ENCODE results near the gene APBB2. TPM values are rescaled to one million over a fixed set of nuclear protein-coding genes. Genes with fewer than 3 reads are reported as not detected.

APBB2 gene
- total RNA-seq, 1 experiment from 2014 or later, result 32.9 TPM

DNA sequence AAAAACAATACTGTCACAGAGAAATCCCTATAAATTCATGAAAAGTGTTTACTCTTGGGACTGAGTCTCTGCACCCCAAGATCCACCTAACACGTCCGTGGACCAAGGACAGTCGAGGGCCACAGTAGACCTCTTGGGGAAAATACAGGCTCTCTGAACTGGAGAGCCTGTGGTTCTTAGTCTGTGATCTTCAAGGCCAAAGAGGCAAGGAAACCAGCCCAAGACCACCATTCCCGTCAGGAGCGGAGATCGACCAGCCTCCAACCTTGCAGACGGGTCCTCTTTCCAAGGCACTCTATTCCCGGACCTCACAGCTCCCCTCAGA is 1.6 kb upstream of the APBB2 start:
- DNase-seq (ENCODE audit: low read depth), result no peak

DNA sequence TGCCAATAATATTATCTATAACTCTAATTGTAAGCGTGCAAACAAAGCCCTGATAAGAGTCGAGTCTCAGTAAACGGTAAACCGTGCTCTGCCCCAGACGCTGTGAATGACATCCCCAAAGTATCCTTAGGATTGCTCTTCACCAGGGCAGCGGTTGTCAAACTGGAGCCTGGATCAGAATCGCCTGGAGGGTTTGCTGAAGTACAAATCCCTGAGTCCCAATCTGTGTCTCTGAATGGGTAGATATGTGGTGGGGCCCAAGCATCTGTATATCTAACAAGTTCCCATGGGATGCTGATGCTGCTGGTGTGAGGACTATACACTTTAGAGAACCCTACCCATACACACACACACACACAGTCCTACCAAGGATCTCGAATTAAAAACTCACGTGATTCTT is 813 bp upstream of the APBB2 start:
- DNase-seq (ENCODE audit: low read depth), result no peak

DNA sequence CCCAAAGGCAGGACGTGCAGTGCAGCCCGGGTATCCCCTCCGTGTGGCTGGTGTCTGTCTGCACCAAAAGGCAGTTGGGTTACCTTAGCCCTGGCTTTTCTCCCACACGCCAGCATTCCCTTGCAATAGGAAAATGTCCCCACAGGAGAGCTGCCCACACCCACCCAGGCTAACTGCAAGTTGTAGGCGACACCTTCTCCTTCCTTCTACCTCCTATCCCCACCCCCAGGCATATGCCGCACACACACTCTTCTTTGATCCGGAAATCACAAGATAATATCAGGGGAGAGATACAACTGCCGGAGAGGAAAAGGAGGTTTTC is 444 bp upstream of the APBB2 start:
- no peak for DNase-seq (ENCODE audit: low read depth)

DNA sequence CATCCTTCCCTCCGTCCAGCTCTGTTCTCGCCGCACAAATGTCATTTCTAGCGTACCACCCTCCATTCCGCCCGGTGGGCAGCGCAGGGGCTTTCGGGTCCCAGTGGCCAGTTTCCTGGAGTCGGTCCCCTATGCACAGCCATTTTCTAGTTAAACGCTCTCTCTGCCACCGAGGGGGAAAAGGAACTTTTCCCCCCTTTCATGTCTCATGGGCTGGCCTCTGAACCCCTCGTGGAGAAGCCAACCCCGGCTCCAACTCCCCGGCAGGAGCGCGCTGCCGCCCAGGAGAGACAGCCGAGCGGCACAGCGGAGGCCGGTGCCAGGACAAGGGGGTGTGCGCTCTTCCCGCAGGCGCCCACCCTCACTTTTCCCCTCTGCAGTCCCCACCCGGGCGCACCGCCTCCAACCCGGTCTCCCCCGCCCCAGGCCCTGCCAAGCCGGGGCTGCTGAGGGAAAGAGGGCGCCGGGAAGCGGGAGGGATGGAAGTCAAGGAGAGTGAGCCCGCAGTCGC is 662 bp downstream of the APBB2 start:
- DNase-seq (ENCODE audit: low read depth), result peak; percentile 36

DNA sequence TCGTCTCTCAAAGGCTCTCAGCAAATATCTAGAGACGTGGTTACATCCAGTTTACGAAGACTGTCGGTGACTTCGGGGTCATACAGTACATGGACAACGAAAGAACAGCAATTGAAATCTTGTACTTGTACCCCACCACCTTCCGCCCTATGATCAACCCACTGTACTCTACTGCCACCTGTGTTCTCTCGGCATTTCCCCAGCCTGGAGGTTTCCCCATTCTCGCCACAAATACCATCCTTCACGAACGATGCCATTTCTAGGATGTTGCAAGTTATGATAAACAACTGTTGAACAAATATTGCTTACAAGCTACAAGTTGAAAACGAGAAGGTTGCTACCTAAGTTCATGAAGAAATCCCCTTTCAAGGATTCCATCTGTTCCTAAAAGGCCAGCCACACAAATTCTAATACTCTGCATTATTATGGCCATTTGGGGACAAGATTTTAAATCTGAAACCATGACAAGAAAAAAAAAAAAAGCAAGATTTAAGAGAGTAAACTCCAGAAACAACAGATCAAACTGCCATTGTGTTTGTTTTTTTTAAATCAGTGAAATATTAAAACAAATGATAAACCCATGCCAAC is 1.6 kb downstream of the APBB2 start:
- peak; percentile 77 for DNase-seq (ENCODE audit: low read depth)

DNA sequence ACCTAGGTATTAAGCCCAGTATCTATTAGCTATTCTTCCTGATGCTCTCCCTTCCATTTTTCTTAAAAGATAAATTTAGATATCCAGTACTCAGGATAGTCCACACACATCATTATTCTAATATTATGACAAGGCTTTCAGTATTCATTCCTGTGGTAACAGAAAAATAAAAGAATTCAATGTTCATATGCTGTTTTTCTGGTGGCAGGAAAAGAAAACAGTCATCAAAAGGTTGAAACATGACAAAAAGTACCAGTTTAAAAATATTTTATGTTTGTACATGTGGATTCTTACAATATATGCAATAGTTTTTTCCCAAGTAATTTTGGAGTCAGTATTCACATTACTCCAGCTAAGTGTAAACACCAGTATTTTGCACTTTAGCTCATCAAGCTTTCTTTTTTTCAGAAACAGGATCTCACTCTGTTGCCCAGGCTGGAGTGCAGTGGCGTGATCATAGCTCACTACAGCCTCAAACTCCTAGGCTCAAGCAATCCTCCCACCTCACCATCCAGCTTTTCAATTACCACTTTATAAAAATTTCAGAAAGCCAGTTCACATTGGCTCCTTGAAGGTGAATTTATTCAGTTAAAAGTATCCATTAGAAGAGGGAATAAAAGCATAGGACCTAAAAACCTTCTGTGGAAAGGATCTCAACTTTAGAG is 2.3 kb downstream of the APBB2 start:
- DNase-seq (ENCODE audit: low read depth), result no peak

DNA sequence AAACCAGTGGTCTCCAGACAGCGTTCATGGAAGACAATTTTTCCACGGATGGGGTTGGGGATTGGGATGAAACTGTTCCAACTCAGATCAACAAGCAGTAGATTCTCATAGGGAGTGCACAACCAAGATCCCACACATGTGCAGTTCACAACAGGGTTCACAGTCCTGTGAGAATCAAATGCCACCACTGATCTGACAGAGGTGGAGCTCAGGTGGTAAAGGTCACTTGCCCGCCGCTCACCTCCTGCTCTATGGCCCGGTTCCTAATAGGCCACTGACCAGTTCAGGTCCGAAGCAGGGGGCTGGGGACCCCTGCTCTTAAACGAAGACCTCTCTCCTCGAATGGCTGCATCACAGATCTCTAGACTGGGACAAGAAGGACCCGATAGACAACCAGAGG is 4.4 kb downstream of the APBB2 start:
- DNase-seq (ENCODE audit: low read depth), result no peak

DNA sequence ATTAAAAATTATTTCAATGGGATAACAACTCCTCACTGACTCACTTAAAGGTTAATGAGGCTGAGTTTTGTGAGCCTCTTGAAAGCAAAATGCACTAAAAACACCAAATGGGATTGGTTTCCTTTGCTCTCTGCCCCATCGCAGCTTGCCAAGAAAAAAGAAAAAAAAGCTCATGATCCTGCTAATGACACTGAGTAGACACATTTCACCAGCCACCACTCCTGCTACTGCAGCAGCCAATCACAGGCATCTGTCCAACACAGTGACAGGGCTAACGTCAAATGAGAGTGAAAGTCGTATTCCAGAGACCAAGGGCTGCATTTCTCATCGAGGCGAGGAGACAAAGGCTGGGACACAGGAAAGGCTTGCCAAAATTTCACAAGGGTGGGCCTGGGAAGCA is 5.2 kb downstream of the APBB2 start:
- no peak for DNase-seq (ENCODE audit: low read depth)

DNA sequence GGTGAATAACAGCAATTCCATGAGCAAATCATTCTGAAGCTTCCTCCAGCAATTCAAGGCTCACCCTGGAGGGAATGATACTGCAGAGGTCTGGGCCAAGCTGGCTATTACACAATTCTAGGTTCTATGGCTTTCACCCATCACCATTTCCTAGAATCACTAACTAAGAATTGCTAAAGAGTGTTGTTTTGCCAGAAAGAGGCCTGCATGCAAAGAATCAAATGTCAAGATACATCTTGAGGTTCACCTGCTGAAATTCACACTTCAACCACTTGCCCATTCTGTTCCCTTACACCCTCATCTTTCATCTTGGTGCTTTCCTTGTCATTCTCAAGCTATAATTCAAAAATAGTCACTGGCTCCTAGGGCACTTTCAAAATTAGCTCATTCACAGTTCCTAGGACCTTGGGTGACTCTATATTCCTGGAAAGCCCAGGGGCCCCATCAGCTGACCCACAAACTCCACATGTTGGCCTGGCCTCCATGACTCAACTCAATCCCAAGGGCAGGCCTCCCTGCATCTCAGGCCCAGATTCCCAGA is 7.0 kb downstream of the APBB2 start:
- DNase-seq (ENCODE audit: low read depth), result no peak

DNA sequence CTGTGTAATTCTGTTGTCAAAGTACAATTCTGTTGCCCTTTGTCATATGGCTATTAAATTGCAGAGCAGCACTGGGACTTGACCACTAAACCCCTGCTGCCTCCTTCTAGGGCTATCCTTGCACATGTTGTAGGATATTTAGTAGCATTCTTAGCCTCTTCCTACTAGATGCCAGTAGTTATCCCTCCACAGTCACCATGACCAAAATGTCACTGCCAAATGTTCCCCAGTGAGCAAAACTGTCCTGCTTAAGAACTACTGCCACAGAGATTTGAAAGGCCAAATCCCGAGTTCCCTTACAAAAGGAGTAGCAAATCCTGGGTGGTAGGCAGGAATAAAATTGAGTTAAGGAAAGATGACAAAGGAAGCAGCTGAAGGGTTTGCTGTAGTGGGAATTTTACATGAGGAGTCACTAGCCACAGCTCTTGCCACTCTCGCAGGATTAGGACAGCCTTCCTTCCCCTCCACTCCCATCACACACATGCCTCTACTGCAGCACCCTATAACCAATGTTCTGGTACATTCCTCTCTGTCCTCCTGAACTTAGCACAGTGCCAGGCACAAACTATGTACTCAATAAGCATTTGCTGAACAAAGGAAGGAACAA is 8.4 kb downstream of the APBB2 start:
- no peak for DNase-seq (ENCODE audit: low read depth)

DNA sequence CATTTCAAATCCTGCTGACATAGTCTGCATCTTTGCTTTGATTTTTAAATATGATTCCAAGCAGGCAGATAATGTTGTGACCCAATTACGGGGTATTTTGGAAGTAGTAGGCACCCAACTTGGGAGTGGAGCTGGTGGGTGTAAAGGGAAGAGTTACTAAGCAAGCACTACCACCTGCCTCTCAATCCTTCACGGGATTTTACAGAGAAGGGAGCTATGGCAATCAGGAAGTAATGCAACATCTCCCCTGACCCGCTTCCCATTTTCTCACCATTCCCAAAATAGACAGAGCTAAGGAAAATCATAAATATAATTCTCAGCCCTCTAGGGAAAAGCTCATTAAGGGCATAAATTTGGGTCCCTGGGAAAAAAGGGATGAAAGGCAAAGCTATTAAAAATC is 9.2 kb downstream of the APBB2 start:
- no peak for DNase-seq (ENCODE audit: low read depth)

DNA sequence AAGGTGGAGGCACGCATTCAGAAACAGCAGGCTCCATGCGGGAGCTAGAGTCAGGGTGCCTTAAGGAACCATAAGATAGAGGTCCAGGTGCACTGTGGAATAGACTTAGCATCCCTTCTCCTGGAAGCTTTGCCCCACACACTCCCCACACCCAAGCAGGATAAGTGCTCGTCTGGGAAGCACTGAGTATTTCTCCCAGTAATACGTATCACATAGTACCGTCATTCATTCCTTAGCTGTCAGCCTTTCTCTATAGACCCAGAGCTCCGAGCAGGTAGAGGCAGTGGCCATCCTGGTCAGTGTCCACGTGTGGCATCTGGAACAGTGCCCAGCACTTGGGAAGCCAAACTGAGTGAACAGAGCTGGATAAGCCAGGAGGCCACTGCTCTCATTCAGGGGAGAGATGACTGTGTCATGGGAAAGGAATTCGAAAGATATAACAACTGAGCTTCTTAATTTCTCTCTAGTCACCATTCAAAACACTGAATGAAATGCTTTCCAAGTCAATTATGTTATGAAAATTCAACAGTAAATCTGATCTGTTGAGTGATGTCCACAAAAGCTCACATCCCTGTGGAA is 9.9 kb downstream of the APBB2 start:
- peak; percentile 85 for DNase-seq (ENCODE audit: low read depth)

DNA sequence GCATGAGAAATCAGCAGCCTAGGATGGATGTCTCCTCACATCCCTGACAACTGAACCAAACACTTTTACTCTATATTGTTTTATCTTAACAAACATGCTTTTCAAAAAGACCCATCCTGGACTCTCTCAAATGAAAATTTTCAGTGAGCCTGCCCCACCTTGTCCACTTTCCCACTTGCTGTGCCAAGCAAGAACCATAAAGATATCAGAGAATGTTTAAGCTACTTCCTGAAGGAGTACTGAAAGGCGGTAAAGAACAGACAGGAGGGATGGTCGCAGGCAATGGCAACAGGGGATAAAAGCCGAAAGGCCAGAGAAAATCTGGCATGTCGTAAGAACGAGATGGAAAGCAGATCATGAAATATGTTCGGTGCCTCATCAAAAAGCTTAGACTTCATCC is 10.5 kb downstream of the APBB2 start:
- DNase-seq (ENCODE audit: low read depth), result no peak

DNA sequence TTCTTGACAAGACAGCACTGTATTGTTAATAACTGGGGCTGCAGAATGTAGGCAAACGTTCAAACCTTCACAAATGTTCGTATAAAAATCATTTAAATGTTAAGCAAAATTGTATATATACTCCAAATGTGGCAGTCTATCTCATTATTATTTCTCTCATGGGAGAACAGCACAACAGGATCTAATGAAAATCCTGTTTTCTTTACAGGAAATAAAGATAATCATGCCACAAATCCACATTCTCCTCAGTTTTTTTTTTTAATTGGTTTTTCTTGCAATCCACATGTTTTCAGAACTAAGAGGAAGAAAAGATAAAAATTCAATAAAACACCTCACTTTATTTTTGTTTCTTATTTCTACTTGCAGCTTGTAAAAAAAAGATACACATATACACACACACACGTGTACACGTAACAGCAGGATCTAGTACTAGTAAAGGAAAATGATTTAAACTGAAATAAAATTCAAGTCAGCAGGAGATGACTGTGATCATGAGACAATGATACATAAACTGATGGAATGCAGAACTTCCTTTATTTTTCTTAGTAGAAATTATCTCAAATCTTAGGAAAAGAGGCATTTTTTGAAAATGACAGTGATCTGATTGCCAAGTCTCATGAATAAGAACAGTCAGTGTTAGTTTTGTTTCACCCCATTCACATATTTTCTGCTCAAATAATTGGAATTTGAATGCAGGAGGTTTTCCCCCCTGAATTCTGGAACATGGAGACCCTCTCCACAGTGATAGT is 11.3 kb downstream of the APBB2 start:
- no peak for DNase-seq (ENCODE audit: low read depth)

DNA sequence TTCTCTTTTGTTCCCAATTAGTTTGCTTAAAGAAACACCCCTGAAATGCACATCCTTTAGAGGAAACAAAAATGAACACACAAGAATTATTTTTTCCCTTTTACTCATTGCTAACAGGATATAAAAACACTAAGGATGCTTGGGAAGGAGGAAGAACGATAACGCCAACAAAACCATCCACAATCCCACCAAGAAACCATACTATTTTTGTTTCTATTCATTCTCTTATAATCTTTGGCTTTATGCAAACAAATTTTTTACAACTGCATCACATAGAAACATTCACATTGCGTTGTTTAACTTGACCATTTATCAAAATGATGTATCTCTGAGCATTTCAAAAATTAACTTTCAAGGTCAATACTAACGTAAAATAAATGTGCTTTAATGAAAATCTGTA is 12.0 kb downstream of the APBB2 start:
- no peak for DNase-seq (ENCODE audit: low read depth)

DNA sequence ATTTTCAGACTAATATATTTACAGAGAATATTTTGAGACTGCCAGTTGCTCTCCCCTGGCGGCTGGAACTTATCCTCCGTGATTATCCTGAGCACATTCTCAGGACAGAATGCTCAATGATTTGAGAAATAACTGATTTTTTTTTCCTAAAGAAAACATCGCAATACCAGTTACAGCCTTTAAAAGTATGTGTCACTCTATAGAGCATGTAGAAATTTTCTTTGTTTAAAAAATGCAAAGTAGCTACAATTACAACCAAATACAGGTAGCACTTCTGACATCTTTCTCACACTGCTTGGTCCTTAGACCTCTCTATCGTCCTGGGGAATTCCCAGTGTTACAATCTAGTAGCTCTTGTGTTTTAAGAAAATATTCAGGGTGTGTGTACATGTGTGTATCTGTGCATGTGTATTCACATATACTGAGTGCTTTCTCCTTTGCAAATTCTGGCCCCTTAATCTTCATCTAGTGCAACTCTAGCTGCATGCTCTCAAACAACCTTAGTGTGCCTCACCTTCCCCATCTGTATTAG is 13.8 kb downstream of the APBB2 start:
- no peak for DNase-seq (ENCODE audit: low read depth)

DNA sequence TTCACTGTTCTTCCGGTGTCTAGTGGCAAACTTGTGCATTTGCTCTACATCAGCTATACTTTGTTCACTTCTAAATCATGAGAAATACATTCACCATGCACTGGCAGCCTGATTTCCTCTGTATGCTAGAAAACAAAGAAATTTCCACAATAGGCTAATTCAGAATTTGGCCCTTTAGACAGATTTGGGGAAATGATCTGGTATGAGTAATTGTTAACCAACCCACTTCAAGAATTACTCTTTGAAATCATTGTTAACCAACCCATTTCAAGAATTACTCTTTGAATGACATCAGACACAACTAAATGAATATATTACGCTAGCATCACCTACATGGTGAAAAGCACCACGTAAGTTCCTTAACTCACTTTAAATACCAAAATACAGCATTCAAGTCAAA is 14.6 kb downstream of the APBB2 start:
- no peak for DNase-seq (ENCODE audit: low read depth)

DNA sequence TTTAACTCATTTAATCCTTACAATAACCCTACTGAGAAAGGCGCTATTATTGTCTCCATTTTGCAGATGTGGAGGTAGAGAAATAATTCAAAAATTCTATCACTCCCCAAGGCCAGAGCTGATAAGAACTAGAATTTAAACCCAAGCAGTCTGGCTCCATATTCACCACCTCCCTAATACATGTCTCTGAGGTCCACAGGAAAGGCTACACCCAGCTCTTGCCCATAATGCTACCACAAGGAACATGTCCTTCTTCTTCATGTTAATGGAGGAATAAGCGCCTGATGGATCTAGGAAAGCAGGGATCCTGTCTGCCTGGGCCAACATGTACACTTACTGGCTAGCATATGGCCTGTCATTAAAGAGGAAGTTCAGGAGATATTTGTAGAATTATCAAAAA is 16.3 kb downstream of the APBB2 start:
- no peak for DNase-seq (ENCODE audit: low read depth)

DNA sequence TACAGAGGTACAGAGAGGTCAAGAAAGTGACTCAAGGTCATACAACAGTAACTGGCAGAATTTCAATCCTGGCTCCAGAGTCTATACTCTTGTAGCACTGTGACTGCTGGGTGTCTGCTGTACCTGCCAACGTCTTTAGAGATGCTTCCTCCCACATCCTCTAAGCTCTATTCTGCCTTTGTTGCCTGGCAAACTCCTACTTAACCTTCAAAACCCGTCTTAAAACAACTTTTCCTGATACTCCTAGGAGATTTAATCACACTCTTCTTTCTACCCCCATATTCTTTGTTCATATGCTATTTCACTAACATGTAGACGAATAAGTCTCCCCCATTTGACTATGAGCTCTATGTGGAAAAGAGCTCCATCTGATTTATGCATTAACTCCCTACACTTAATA is 16.8 kb downstream of the APBB2 start:
- no peak for DNase-seq (ENCODE audit: low read depth)

DNA sequence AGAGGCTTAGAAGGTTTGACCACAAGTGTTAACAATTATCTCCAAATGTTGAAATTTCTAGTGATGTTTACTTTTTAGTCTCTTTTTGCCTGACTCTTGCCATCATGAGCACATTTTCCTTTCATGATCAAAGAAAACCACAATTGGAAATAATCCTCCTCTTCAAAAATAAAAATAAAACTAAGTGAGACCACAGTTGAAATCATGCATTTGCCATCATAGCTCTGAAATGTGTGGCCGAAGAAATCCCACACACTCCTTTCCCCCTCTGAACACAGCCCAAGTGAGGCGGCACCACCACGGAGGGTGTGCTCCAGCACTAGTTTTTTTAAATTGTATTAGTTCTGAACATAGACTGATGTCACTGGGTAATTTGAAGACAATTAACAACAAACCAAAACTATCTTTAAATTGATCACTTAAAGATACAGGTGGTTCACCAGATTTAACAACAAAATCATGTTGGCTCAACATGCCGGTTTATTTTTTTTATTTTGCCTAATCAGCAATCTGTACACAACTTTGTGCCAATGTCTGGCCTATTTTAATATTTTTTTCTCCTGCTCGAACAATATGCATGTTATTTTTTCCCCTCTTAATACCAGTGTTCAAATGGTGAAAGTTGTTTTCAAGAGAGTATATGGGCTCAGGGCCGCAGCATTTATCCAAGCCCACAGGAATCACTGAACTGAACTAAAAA is 17.6 kb downstream of the APBB2 start:
- DNase-seq (ENCODE audit: low read depth), result no peak

DNA sequence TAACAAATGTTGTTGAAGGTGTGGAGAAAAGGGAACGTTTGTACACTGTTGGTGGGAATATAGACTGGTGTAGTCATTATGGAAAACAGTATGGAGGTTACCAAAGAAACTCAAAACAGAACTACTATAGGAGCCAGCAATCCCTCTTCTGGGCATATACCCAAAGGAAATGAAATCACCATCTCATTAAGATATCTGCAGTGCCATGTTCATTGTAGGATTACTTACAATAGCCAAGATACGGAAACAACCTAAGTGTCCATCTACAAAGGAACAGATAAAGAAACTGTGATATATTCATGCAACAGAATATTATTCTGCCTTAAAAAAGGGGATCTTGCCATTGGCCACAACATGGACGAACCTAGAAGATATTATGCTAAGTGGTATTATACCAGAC is 22.2 kb downstream of the APBB2 start:
- DNase-seq (ENCODE audit: low read depth), result peak; percentile 57

DNA sequence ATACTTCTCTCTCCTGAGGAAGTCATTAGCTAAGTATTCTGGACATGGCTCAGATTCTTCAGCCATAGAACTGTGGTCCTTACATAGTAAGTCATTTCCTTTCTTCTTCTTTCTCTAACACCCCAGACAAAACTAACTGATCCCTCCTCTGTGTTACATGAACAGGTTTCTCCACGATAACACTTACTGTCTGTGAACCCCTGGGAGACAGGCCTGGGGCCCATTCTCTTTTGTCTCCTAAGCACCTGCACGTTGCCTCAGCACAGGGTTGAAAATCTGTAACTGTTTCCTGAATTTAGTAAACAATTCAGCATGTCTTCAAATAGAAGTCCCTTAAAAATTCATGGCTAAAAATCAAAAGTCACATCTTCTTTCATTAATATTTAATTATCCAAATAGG is 24.7 kb downstream of the APBB2 start:
- DNase-seq (ENCODE audit: low read depth), result no peak
